IPS-15b (cell line): ENCODE data around the gene ZDHHC14.

Experiments
- H3K27me3 ChIP-seq: one replicate; pipeline ENCODE4 v1.6.1; 2013; ENCODE audit warnings: low read length; ENCODE audit not compliant: control insufficient read depth, insufficient read depth
- H3K36me3 ChIP-seq: one replicate; pipeline ENCODE4 v1.6.1; 2013; ENCODE audit warnings: low read length; ENCODE audit not compliant: control insufficient read depth, insufficient read depth
- H3K4me1 ChIP-seq: one replicate; pipeline ENCODE4 v1.6.1; 2013; ENCODE audit warnings: mild to moderate bottlenecking, low read length; ENCODE audit not compliant: control insufficient read depth, insufficient read depth
- H3K4me3 ChIP-seq: one replicate; pipeline ENCODE4 v1.5.1; 2013; ENCODE audit warnings: low read depth, low read length
- H3K9ac ChIP-seq: one replicate; pipeline ENCODE4 v1.6.1; 2013; ENCODE audit warnings: low read depth, mild to moderate bottlenecking, low read length
- H3K9me3 ChIP-seq: one replicate; pipeline ENCODE4 v1.6.1; 2013; ENCODE audit warnings: mild to moderate bottlenecking, low read length; ENCODE audit not compliant: control insufficient read depth, insufficient read depth

ZDHHC14 gene

DNA sequence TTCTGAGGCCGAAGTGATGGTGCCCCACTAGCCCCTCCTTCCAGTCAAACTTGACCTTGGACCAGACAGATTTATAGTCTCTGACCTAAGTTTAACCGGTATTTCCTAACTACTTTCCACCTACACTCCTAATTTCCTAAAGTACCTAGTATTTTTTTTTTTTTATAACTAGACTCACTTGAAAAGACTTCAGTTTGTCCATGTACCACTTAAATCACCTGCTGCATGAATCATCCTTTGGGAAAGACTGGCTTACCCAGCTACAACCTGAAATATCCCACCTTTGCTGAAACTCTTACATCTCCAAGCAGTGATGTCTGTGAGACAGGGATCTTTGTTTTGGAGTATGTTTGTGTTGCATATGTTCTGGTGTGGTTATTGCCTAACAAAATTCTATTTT lies 71.1 kb downstream of the ZDHHC14 start:
- no peaks in the 10 kb centered on the region for H3K36me3 ChIP-seq

DNA sequence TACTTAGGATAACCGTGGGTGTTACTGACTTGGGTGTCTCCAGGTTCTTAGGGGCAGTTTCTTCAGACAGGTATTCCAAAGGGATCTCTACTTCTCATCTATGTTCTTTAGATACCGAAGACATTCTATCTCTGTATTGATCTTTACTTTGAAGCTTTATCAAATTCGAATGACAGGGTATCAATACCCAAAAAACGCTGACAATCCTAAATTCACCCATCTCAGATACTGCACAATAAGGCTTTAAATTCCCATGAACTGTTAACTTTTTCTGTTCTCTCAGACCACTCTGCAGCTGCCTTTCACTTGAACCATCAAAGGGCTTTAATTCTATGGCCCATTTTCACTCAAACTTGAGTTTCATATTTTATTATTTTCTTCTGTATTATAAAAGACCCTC lies 72.1 kb downstream of the ZDHHC14 start:
- H3K36me3 ChIP-seq = no peaks in the 10 kb centered on the region
- H3K4me3 ChIP-seq = no peak overlapping the region
- no peak overlapping the region for H3K9ac ChIP-seq
- peaks cover 3% of the 10 kb centered on the region for H3K4me1 ChIP-seq
- H3K27me3 ChIP-seq = no peaks in the 10 kb centered on the region
- no peaks in the 10 kb centered on the region for H3K9me3 ChIP-seq

More for the DNA sequence above, 71.1 kb downstream of the ZDHHC14 start:
- Histone ChIP-seq H3K9ac (no peak overlapping the region), H3K4me1 (peaks cover 3% of the 10 kb centered on the region), H3K4me3 (no peak overlapping the region), H3K9me3 (no peaks in the 10 kb centered on the region), H3K27me3 (no peaks in the 10 kb centered on the region)

- Histone ChIP-seq H3K4me3 (no peak overlapping the region), H3K9me3 (no peaks in the 10 kb centered on the region), H3K27me3 (no peaks in the 10 kb centered on the region), H3K9ac (no peak overlapping the region), H3K36me3 (no peaks in the 10 kb centered on the region), H3K4me1 (peaks cover 3% of the 10 kb centered on the region)
Observed at GRCh38 chr6:157453978-157454377, 73.0 kb downstream of the ZDHHC14 start.

GRCh38 chr6:157454762-157455714 lies 74.0 kb downstream of the ZDHHC14 start:
- Histone ChIP-seq H3K9me3 (no peaks in the 10 kb centered on the region), H3K4me1 (peaks cover 3% of the 10 kb centered on the region), H3K27me3 (no peaks in the 10 kb centered on the region), H3K36me3 (no peaks in the 10 kb centered on the region), H3K4me3 (no peak overlapping the region), H3K9ac (no peak overlapping the region)

DNA sequence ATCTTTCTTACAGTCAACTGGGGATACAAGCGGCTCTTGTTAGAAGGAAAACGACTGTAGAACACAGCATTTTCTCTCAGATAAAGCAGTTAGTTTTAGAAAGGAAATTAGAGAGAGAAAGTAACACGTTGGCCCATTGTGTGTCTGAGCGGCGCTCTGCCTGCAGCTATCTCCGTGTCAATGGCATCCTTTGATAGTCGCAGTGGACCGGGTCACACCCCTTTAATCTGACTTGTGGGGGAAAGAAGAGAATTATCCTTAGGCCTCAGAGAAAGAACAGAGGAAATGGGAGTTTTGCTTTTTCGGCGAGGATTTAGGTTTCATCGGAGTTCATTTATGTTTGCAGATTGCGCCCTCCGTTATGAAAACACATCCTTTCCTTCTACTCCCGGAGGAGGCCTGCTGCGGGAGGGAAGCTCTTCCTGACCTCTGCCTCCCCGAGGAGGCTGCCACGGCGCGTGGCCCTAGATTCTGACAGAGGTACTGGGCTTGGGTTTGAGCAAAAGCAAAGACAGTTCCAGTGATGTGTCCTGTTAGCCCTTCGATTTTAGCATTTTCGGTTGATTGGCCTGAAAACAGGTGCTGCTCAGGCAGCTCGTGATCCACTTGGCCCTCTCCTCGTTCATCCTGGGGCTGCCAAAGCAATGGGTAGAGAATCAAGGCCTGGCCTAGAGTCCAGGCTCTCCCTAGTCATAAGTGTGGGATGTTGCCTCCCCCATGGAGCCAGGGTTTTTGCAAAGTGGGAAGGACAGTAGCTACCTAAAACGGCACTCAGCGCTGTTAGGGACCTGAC lies 74.9 kb downstream of the ZDHHC14 start:
- peaks cover 3% of the 10 kb centered on the region for H3K4me1 ChIP-seq
- H3K27me3 ChIP-seq = no peaks in the 10 kb centered on the region
- H3K4me3 ChIP-seq = no peak overlapping the region
- no peaks in the 10 kb centered on the region for H3K36me3 ChIP-seq
- H3K9me3 ChIP-seq = no peaks in the 10 kb centered on the region
- H3K9ac ChIP-seq = no peak overlapping the region

DNA sequence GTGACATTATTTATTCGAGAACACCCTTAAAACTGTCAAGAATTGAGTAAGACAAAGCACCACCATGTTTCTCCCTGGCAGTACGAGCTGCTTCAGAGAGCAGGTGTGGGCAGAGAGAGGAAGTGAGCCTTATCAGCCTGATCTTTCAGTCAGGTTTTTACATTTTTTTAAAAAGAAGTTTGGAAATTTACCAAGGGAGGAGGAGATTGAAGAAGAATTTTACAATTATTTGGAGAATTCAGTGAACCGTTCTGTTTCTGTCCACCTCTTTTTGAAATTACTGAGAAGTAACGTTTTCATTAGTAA lies 75.5 kb downstream of the ZDHHC14 start:
- Histone ChIP-seq H3K36me3 (no peaks in the 10 kb centered on the region), H3K4me1 (peaks cover 3% of the 10 kb centered on the region), H3K9ac (no peak overlapping the region), H3K9me3 (no peaks in the 10 kb centered on the region), H3K27me3 (no peaks in the 10 kb centered on the region), H3K4me3 (no peak overlapping the region)

- Histone ChIP-seq H3K4me1 (peaks cover 5% of the 10 kb centered on the region), H3K36me3 (no peaks in the 10 kb centered on the region), H3K9ac (no peak overlapping the region), H3K27me3 (no peaks in the 10 kb centered on the region), H3K9me3 (no peaks in the 10 kb centered on the region), H3K4me3 (no peak overlapping the region)
Observed at GRCh38 chr6:157457787-157458186, 76.8 kb downstream of the ZDHHC14 start.

- Histone ChIP-seq H3K4me3 (no peak overlapping the region), H3K4me1 (peaks cover 5% of the 10 kb centered on the region), H3K36me3 (no peaks in the 10 kb centered on the region), H3K9ac (no peak overlapping the region), H3K27me3 (no peaks in the 10 kb centered on the region), H3K9me3 (no peaks in the 10 kb centered on the region)
Observed at GRCh38 chr6:157459327-157459726, 78.3 kb downstream of the ZDHHC14 start.

DNA sequence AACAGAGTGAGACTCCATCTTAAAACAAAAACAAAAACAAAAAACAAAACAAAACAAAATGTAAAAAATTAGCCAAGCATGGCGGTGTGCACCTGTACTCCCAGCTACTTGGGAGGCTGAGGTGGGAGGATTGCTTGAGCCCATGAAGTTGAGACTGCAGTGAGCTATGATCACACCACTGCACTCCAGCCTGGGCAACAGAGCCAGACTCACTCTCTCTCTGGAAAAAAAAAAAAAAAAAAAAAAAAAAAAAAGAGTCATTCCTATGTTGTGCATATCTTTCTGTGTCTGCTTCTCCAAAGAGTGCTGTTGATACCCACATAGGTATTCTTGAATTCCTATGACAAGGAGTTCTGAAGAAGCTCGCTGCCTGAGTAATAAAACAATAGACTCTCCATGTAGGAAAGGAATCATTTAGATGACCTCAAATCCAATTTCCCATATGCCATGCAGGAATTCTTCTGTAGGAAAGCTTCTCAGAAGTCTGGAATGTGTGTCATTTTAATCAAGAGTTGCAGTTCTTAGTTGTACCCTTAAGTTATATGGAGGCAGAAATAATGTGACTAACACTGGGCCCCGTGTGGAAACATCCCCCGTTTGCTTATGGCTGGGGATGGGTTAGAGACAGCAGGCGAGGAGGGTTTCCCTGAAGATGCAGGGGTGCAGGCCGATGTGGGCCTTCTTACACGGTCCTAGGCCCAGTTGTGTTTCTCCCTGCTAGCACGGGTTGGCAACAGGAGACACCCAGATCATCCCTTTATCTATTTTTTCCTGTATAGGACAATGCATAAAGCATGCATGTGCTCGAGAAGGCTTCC lies 79.4 kb downstream of the ZDHHC14 start:
- no peak overlapping the region for H3K4me3 ChIP-seq
- H3K9ac ChIP-seq = no peak overlapping the region
- H3K9me3 ChIP-seq = no peaks in the 10 kb centered on the region
- H3K27me3 ChIP-seq = no peaks in the 10 kb centered on the region
- peaks cover 6% of the 10 kb centered on the region for H3K4me1 ChIP-seq
- H3K36me3 ChIP-seq = no peaks in the 10 kb centered on the region

DNA sequence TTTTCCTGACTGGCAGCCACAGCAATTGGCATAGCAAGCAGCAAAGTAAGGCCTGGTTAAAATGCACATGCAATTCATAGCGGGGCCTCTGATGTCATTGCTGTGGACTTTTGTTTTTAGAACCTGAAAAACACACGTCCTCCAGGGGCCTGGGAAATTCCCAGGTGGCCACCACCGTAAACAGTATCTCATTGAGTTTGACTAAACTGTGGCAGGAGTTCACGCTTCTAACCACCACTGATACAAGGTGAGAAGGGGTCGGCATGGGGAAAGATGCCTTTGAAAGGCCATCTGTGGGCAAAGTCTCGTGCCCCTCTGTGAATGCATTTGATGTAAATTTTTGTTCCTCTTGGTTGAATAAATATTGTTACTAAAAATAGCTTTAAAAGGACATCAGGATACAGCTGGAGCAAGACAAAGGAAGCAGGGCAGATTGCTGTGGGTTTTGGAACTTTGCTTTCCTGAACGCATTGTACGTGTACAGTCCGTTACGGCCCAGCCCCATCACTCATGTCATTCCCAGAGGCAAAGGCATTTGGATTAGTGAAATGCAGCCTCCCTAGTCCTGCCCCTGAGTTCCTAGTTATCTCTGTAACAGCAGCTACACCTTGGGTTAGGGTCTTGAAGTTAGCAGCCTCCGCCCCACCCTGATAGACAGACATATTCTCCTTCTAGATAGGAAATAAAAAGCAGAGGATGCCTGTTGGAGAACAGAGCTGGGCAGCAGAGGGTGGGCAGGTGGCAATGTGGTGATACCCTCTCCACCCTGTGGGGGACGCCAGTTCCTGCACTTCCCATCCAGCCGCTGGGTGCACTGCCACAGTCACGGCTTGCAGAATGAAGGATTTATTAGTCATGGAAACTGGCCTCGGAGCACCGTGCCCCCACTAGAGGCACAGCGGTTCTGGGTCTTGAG lies 80.3 kb downstream of the ZDHHC14 start:
- Histone ChIP-seq H3K4me3 (no peak overlapping the region), H3K36me3 (no peaks in the 10 kb centered on the region), H3K4me1 (peaks cover 8% of the 10 kb centered on the region), H3K9ac (no peak overlapping the region), H3K27me3 (no peaks in the 10 kb centered on the region), H3K9me3 (no peaks in the 10 kb centered on the region)
